K562 (cell line): ENCODE data around the gene SET. TPM values are rescaled to one million over a fixed set of nuclear protein-coding genes. Genes with fewer than 3 reads are reported as not detected.
A peak's percentile ranks its signal among the peaks of the same experiment; 100 is the strongest.

ENCODE experiments used
- ATAC-seq: fragments of 200-7000 bp; cut with Tn5 transposase; 3 replicates; pipeline ENCODE4 v1.9.1; 2020; ENCODE audit warnings: moderate library complexity
- BruUV-seq: library from RNA; stranded (reverse); fragments of 400-500 nt; replicated peaks from 2 replicates; lab custom pipeline; 2021; lab: Mats Ljungman, UMichigan
- CTCF ChIA-PET: fragments of 300-600 bp; formaldehyde crosslinking; extraction: SDS; loops from one replicate; lab custom pipeline; 2021; ENCODE audit warnings: low intra/inter-chr PET ratio; lab: Yijun Ruan, JAX
- POLR2A ChIA-PET: fragments of 300-600, 350-650 bp; sonication (Branson Sonifier 250); formaldehyde crosslinking; extraction: SDS; loops from one replicate; lab custom pipeline; 2021; ENCODE audit warnings: antibody characterized with exemption, inconsistent platforms; lab: Yijun Ruan, JAX
- DNase-seq, 4 experiments: peaks; one replicate each; pipeline versions ENCODE4 v3.0.0 to v3.0.0-alpha.2; 2011 to 2018; ENCODE audit warnings: low spot score in 3 of 4, mixed read lengths in 3 of 4; ENCODE audit errors: extremely low read depth in 1 of 4
- FAIRE-seq: peaks from 2 replicates; lab custom pipeline; 2011; peaks lifted over from hg19 to GRCh38; lab: Jason Lieb, UNC
- H2AFZ ChIP-seq: 2 replicates; pipeline ENCODE4 v1.6.0; 2011; ENCODE audit warnings: low read depth, low read length, control low read depth, inconsistent platforms
- H3K27ac ChIP-seq: fragments of 200-600 bp; 3 replicates; pipeline ENCODE4 v1.8.0; 2011; ENCODE audit warnings: low read depth, mild to moderate bottlenecking, control low read depth, inconsistent platforms, low read length, moderate library complexity, mixed read lengths; ENCODE audit errors: extremely low read depth
- H3K27me3 ChIP-seq, 2 experiments: fragments of 300-600 bp in 1 of 2; 2 replicates in 1 of 2; 3 replicates in 1 of 2; pipeline versions ENCODE4 v1.6.0 to v1.8.0; 2011; ENCODE audit warnings: inconsistent platforms in 2 of 2, low read length in 2 of 2, mild to moderate bottlenecking in 1 of 2, mixed read lengths in 1 of 2, moderate library complexity in 1 of 2; ENCODE audit not compliant: control insufficient read depth in 2 of 2, insufficient read depth in 2 of 2
- H3K36me3 ChIP-seq: fragments of 300-600 bp; 3 replicates; pipeline ENCODE4 v1.8.0; 2011; ENCODE audit warnings: mild to moderate bottlenecking, low read length, inconsistent platforms; ENCODE audit not compliant: control insufficient read depth, insufficient read depth
- H3K4me1 ChIP-seq, 2 experiments: fragments of 200-600 bp in 1 of 2; replicated peaks in 1 of 2; 2 replicates in 1 of 2; 3 replicates in 1 of 2; pipeline versions ENCODE4 v1.5.1 to v1.8.0; 2011; ENCODE audit warnings: inconsistent platforms in 2 of 2, low read length in 2 of 2, mild to moderate bottlenecking in 1 of 2, mixed read lengths in 1 of 2, moderate library complexity in 1 of 2; ENCODE audit not compliant: control insufficient read depth in 2 of 2, insufficient read depth in 2 of 2
- H3K4me2 ChIP-seq: 2 replicates; pipeline ENCODE4 v1.6.1; 2011; ENCODE audit warnings: low read length, control low read depth, inconsistent platforms, mixed read lengths; ENCODE audit not compliant: insufficient read depth
- H3K4me3 ChIP-seq: fragments of 200-600 bp; sonication (generic), shearing (Covaris generic); 2 replicates; pipeline ENCODE4 v1.5.1; 2016; ENCODE audit warnings: control low read depth, inconsistent platforms
- H3K79me2 ChIP-seq: fragments of 200-600 bp; 3 replicates; pipeline ENCODE4 v1.8.0; 2011; ENCODE audit warnings: low read length, inconsistent platforms; ENCODE audit not compliant: control insufficient read depth, insufficient read depth
- H3K9ac ChIP-seq, 2 experiments: 2 replicates each; pipeline versions ENCODE4 v1.6.0 to v1.6.1; 2011; ENCODE audit warnings: low read depth in 2 of 2, low read length in 2 of 2, control low read depth in 1 of 2, inconsistent platforms in 1 of 2, mild to moderate bottlenecking in 1 of 2, mixed read lengths in 1 of 2; ENCODE audit not compliant: insufficient read depth in 1 of 2
- H3K9me1 ChIP-seq: one replicate; pipeline ENCODE4 v1.6.0; 2011; ENCODE audit warnings: inconsistent platforms, mild to moderate bottlenecking, low read length, moderate library complexity; ENCODE audit not compliant: control insufficient read depth, insufficient read depth
- H3K9me3 ChIP-seq: replicated peaks from 2 replicates; pipeline ENCODE4 v1.5.1; 2011; ENCODE audit warnings: low read depth, low read length, inconsistent platforms; ENCODE audit not compliant: control insufficient read depth, insufficient read depth
- H4K20me1 ChIP-seq: replicated peaks from 2 replicates; pipeline ENCODE4 v1.6.1; 2011; ENCODE audit warnings: low read length, inconsistent platforms, mixed read lengths; ENCODE audit not compliant: control insufficient read depth, insufficient read depth
- CXXC5 ChIP-seq: fragments of 250-450 bp; sonication (Bioruptor Pico); IDR thresholded peaks from 2 replicates; pipeline ENCODE4 v1.8.0; 2022; ENCODE audit warnings: inconsistent platforms, mild to moderate bottlenecking, moderate library complexity
- DDX20 ChIP-seq: fragments of 450-650 bp; IDR thresholded peaks from 2 replicates; pipeline ENCODE4 v1.6.1; 2016; ENCODE audit warnings: missing genetic modification characterization, low read depth, mild to moderate bottlenecking, missing compliant biosample characterization, moderate library complexity
- KAT8 ChIP-seq: fragments of 450-650 bp; IDR thresholded peaks from 2 replicates; pipeline ENCODE4 v1.6.1; 2016; ENCODE audit warnings: low read depth, mild to moderate bottlenecking
- KDM1A ChIP-seq, 2 experiments: fragments of 450-650 bp; IDR thresholded peaks; 2 replicates each; pipeline ENCODE4 v1.6.1; 2016; ENCODE audit warnings: mild to moderate bottlenecking in 2 of 2
- MLLT1 ChIP-seq, 2 experiments: fragments of 450-650 bp; IDR thresholded peaks; 2 replicates each; pipeline ENCODE4 v1.6.1; 2016
- NCOA1 ChIP-seq: fragments of 450-650 bp; IDR thresholded peaks from 2 replicates; pipeline ENCODE4 v1.6.1; 2016; ENCODE audit warnings: low read depth
- PCBP1 ChIP-seq: fragments of 200-400 bp; formaldehyde crosslinking; IDR thresholded peaks from 2 replicates; pipeline ENCODE4 v1.6.1; 2018; ENCODE audit warnings: mild to moderate bottlenecking, low read depth, low read length; ENCODE audit not compliant: poor library complexity, severe bottlenecking
- RNF2 ChIP-seq: sonication (generic); IDR thresholded peaks from 2 replicates; pipeline ENCODE4 v1.6.1; 2016
- TFE3 ChIP-seq: fragments of 450-650 bp; formaldehyde crosslinking; IDR thresholded peaks from 2 replicates; pipeline ENCODE4 v1.4.0; 2020; ENCODE audit warnings: mild to moderate bottlenecking, mixed read lengths
- USF1 ChIP-seq: sonication (generic); formaldehyde crosslinking; IDR thresholded peaks from 2 replicates; pipeline ENCODE4 v1.9.0; 2022; ENCODE audit warnings: mild to moderate bottlenecking, missing genetic modification reagents
- ZNF41 ChIP-seq: fragments of 250-450 bp; sonication (Bioruptor Pico); conservative IDR thresholded peaks from 2 replicates; pipeline ENCODE4 v1.4.0; 2020; ENCODE audit warnings: mild to moderate bottlenecking
- ZNF764 ChIP-seq: fragments of 250-450 bp; sonication (Bioruptor Pico); IDR thresholded peaks from 2 replicates; pipeline ENCODE4 v1.4.0; 2020; ENCODE audit warnings: low read depth, mild to moderate bottlenecking, moderate library complexity
- ZNF766 ChIP-seq: fragments of 200-800 bp; sonication (Bioruptor generic); conservative IDR thresholded peaks from 2 replicates; pipeline ENCODE4 v1.6.1; 2016; ENCODE audit warnings: missing genetic modification characterization, missing compliant biosample characterization
- WGBS: fragments of 100-300 bp; shearing (Covaris generic); methylation state at CpG from one replicate; pipeline ENCODE4 v1.1.6; 2016; ENCODE audit warnings: low coverage, mixed read lengths; ENCODE audit not compliant: insufficient coverage; ENCODE audit errors: missing lambda C conversion rate; 5-methylcytosine and 5-hydroxymethylcytosine counted together
- in situ Hi-C: fragments of 300-500 bp; cut with MboI; formaldehyde crosslinking; loops from 4 replicates; pipeline ENCODE4 v1.15.0; 2018; ENCODE audit warnings: inconsistent platforms, mixed read lengths
- intact Hi-C: fragments of 100-400 bp; cut with micrococcal nuclease; formaldehyde crosslinking; loops from 2 replicates; pipeline ENCODE4 v1.14.2; 2022
- polyA plus RNA-seq, 8 experiments: library from polyadenylated mRNA; depleted of rRNA in 4 of 8; stranded (reverse) in 5 of 8; unstranded in 3 of 8; fragments of >200 nt; fragmentation: Nextera tagmentation in 2 of 8; fragmentation: Illumina TruSeq in 1 of 8; extraction: Ambion mirVana in 2 of 8; extraction: Trizol in 1 of 8; gene quantifications; 2 replicates each; pipeline versions ENCODE4 v1.2.1 to v1.2.3, GENCODE V29; 2011 to 2014; ENCODE audit warnings: inconsistent platforms in 1 of 8, missing spikeins in 1 of 8
- total RNA-seq, 7 experiments: library from RNA; depleted of rRNA in 6 of 7; stranded (reverse); fragments of >200 nt in 6 of 7; fragmentation: Illumina TruSeq in 2 of 7; extraction: Trizol in 2 of 7; gene quantifications; 2 replicates each; pipeline versions ENCODE4 v1.2.1 to v1.2.3, GENCODE V29; 2011 to 2021; ENCODE audit warnings: low replicate concordance in 1 of 7
- TF ChIP-seq, protein P1 (sequence below): fragments of 250-450 bp; sonication (Bioruptor Pico); IDR thresholded peaks from 2 replicates; pipeline ENCODE4 v1.4.0; 2020; ENCODE audit warnings: mild to moderate bottlenecking, moderate library complexity, borderline replicate concordance

The SET gene
- total and polyA plus RNA-seq, 9 of the 15 experiments (the other 6 are each of a cell fraction or from before 2014, with no cell fraction given), result 404 to 1,447 (median 907) TPM

- peaks cover 23 to 35% of the 10 kb centered on the region in 2 experiments for H3K4me1 ChIP-seq
- FAIRE-seq (no peak), ATAC-seq (no peak), DNase-seq (peak in 1 of 4 experiments; percentile 9)
- no peaks in the 10 kb centered on the region for H3K9me3 ChIP-seq
- in situ Hi-C loops, result no loop called here
- 85% methylated on average over 3 of the region's 3 CpGs for WGBS
- no peak overlapping the region for H2AFZ ChIP-seq
- no peaks in the 10 kb centered on the region for H3K27me3 ChIP-seq
- no peaks in the 10 kb centered on the region for H4K20me1 ChIP-seq
- intact Hi-C loops, result loop anchor here (10.0 kb wide), 2 partner anchors 409 to 489 kb away; partner anchors contain the start of genes CIZ1, GOLGA2 and SWI5
- ChIA-PET CTCF (no interaction called here), POLR2A (interaction anchor here (0.7 to 1.0 kb wide), 2 partner anchors 9 kb away, joined by 4 read pairs; no protein-coding TSS in a partner anchor)
- TF ChIP-seq ZNF766 (CRISPR knock-in tag) (no peak), NCOA1 (no peak), RNF2 (no peak), MLLT1 (IDR thresholded peaks at IDR 0.05) (no peak), USF1 (no peak), ZNF764 (CRISPR knock-in tag) (no peak), PCBP1 (no peak), ZNF41 (CRISPR knock-in tag) (no peak), TFE3 (CRISPR knock-in tag) (no peak), CXXC5 (CRISPR knock-in tag) (no peak), KDM1A (IDR thresholded peaks at IDR 0.05) (no peak), KAT8 (no peak), DDX20 (tag) (no peak)
- TF ChIP-seq, protein P1, sequence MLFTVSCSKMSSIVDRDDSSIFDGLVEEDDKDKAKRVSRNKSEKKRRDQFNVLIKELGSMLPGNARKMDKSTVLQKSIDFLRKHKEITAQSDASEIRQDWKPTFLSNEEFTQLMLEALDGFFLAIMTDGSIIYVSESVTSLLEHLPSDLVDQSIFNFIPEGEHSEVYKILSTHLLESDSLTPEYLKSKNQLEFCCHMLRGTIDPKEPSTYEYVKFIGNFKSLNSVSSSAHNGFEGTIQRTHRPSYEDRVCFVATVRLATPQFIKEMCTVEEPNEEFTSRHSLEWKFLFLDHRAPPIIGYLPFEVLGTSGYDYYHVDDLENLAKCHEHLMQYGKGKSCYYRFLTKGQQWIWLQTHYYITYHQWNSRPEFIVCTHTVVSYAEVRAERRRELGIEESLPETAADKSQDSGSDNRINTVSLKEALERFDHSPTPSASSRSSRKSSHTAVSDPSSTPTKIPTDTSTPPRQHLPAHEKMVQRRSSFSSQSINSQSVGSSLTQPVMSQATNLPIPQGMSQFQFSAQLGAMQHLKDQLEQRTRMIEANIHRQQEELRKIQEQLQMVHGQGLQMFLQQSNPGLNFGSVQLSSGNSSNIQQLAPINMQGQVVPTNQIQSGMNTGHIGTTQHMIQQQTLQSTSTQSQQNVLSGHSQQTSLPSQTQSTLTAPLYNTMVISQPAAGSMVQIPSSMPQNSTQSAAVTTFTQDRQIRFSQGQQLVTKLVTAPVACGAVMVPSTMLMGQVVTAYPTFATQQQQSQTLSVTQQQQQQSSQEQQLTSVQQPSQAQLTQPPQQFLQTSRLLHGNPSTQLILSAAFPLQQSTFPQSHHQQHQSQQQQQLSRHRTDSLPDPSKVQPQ (CRISPR knock-in tag), result no peak
- H3K36me3 ChIP-seq, result no peaks in the 10 kb centered on the region
- no peak overlapping the region for H3K4me2 ChIP-seq
- BruUV-seq, result no TSS peak
- no peak overlapping the region for H3K27ac ChIP-seq
- H3K79me2 ChIP-seq, result peaks cover 4% of the 10 kb centered on the region; the same call in 1 of the 3 replicates
- H3K9ac ChIP-seq, result no peak overlapping the region
- no peaks in the 10 kb centered on the region for H3K9me1 ChIP-seq
- no peak overlapping the region for H3K4me3 ChIP-seq
These were observed 5.0 kb upstream of the SET start for GRCh38 chr9:128684065-128684324.
